ENCODE results near the gene SERPINI1.

The SERPINI1 gene

DNA sequence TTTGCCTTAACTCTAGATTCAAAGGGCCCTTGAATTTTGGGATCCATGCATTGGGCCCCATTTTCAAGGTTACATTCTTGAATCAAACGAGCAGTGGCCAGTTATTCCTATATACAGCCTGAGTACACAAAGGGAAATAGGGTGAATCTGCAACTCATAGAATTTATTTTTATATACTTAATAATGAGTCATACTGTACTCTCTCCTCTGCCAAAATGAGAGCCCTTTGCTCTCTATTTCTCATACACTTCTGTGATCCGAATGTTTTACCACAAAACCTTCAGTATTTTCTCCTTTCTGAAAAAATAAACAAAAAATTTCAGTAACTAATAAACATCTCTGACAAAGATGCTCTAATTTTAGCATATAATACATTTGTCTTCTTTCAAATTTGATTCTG is 116.7 kb downstream of the SERPINI1 start:
- no peak for DNase-seq

DNA sequence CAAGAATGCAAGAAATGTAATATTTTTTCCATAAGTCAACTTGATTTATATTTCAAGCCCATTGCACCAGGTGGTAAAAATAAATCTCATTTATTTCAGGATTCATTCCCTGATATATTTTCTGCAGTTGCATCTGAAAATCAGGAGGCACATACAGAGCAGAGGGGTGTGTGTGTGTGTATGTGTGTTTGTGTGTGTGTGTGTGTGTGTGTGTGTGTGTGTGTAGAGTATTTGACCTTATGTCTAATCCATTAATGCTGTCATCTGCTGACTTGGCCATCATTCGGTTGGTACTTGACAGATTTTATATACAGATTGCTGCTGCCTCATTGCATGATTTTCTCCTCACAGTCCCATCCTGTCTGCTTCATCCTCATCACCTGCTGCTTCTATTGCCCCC is 118.5 kb downstream of the SERPINI1 start:
- no peak for DNase-seq

DNA sequence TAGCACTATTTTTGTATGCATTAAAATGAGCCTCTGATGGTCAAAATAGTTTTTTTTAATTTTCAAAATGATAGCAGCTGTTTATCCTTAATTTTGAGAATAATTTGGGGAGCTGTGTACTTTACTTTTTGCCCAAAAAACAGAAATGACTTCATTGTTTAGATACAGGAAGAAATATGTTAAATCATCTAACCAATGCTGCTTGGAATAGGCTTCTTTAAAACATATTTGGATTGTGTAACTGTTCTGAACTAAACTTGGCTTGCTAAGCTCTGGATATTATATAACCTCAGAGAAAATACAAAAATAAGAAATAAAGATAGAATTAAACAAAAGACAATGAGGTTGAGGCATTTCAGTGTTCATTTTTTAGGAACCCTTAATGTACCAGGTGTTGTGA is 119.3 kb downstream of the SERPINI1 start:
- DNase-seq = no peak

DNA sequence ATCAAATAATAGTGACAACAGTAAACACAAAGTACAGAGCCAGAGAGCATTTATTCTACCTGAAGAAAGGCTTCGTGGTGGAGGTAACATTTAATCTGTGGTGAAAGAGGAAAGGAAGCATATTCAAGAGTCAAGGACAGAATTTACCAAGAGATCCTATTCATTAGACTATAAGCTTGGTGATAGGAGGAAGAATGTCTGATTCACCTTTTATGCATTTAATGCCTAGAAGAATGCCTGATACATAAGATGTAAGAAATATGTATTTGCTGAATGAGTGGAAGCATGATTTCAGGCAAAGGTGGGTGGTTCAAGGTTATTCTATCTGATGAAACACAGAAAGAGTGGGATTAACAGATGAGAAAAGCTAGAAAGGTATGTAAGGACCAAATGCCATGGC is 119.8 kb downstream of the SERPINI1 start:
- no peak for DNase-seq

DNA sequence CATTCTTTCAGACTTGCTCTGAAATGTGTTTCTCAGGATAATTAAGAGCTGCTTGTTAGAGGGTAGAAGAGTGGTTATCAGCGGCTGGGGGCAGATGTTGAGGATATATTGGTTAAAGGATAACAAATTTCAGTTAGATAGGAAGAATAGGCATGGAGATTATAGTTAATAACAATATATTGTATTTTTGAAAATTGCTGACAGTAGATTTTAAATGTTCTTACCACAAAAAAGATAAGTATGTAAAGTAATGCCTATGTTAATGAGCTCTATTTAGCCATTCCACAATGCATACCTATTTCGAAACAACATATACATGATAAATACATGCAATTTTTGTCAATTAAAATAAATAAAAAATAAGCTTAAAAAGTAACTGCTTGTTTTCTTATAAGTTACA is 123.3 kb downstream of the SERPINI1 start:
- DNase-seq = no peak

DNA sequence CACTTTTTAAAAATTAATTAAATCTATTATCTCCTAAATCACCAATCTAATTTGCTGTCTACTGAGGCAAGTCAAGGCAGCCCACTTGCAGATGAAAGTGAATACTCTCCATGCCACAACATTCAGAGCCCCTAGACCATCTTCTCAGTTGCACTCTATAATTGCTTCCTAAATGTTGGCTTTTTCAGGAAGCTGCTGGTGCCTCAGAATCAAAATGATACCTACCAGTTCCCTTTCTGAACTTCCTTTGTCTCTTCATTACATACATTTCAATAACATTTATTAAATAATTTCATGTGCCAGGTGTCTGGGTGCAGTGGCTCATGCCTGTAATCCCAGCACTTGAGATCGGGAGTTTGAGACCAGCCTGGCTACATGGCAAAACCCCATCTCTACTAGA is 124.1 kb downstream of the SERPINI1 start:
- no peak for DNase-seq

DNA sequence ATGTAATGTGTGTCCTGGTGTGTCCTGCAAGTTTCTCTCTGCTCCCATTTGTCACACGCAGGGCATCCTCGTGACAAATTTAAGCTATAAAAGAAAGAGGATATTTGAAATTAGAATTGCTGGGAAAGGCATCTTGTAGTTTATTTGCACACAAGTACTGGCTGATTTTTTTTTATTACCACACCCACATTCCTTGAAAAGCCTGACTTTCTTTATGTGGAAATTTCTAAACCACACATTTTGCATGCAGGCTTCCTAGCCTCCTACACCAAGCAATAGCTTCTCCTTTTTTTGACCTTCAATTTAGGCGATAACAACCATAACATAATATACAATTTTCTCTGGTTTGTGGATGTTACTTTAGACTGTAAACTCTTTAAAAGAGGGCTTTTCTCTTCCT is 126.1 kb downstream of the SERPINI1 start:
- DNase-seq = no peak

DNA sequence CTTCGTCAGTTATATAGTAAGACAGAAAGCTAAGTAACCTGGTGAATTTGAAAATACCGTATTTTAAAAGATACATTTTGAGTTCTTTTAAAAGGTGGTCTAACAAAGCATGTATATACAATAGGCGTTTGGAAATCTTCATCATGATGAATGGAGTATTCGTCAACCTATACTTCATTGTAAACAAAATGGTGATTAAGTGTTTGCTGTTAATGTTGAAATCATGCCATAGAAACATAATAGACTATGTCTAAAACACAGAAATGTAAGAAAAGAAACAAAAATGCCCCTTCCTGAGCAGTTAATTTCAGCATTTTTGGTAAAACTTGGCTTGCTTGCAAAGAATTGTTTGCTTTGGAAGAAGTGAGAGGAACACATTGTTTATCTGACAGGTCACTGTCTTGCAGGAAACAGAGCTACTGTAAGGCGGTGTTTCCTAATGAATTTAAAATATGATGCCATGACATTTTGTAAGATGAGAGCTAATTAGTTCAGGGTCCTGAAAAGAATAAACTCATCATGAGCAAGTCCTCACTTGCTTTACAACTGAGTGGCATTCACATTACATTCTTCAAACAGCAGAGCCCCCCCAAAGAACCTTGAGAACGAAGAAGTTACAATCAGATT is 126.7 kb downstream of the SERPINI1 start:
- DNase-seq = no peak

DNA sequence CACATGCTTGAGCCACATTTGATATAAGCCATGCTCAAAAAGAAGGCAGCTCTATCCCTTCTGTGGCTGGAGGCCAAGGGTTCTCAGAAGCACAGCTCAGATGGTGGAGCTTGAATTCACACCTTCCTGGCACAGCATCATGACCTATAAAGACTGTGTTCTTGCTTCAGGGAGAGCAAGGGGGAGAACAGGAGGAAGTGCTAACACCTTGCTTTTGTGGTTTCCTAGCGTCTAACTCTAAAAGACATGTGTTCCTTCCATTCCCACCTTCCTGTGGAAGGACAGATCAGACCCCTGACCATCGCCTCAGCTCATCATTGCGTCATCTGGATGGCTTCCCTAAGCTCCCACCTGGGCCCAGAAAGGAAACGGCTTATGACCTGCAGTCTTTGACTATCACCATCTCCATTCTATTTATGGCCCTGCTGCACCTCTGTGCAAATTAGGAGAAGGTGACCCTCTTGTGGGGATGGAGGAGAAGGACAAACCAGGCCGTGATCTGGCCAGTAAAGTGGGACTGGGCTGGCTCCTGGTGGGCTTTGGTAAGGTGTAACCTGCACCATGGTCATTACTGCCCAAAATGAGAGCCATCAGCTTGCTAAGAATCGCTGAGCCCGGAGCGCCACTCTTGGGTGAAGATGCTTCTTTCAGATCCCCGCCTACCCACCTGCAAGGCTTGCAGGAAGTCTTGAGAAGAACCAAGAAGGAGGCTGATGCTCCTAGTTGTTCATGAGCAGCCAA is 128.5 kb downstream of the SERPINI1 start:
- DNase-seq = no peak

DNA sequence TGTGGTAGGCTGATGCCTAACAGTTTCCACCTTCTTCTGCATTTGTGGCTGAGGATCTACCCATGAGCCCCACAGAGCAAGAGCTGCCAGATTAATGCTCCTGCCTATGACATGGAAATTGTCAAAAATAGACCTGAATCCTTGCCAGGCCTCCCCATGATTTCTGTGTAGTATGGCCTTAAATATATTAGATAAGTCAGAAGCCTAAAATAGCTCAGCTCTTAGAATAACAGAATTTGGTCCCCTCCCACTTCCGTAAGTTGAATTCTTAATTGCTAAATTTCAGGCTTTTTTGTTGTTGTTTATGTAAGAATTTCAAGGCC is 129.0 kb downstream of the SERPINI1 start:
- DNase-seq = no peak

DNA sequence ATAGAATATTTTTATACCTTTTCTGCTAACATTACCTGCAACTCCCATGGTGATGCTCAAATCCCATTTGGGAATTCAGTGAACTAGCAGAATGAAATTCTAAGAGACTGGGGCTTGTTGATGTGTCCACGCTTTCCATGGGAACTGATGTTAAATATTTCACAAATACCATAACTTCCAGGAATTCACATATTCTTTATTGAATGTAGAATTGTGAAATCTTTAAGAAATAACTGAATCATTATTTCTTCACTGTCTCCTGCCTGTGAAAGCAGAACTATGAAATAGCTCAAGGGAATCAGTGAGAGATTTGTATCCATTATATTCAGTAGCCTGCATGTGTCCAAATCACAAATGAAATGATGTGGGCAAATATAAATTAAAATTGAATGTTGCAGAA is 130.8 kb downstream of the SERPINI1 start:
- DNase-seq = no peak

DNA sequence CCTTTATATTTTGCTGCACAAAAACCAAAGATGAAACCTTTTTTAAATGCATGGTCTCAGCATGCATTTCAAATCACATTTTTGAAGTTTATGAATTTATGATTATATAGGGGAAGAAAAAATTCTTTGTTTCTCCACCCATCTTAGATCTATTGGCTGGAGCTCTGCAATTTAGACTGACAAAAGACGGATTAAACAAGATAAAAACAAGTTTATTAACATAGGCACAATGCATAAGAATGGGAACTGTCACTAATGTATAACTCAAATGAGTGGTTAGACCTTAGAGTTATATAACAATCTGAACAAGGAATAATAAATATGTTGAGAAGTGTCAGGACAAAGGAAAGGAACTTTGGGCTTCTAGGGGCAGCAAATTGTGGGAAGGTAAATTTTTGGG is 132.5 kb downstream of the SERPINI1 start:
- DNase-seq = no peak

DNA sequence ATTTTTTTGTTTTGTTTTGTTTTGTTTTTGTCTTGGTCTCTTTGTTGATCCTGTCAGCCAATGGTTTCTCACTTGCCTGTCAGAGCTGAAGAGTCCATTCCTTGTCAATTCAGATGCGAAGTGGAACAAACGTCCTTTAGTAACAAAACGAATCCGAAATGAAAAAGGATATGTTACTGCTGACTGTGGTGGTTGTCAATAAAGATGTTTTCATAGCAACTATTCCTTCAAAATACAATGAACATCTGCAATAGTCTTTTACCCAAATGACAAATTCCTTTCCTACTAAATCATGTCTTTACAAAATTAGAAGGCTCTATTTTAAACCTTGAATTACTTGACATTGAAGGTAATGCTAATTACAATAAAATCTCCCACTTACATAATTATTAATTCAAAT is 134.7 kb downstream of the SERPINI1 start:
- DNase-seq = no peak

DNA sequence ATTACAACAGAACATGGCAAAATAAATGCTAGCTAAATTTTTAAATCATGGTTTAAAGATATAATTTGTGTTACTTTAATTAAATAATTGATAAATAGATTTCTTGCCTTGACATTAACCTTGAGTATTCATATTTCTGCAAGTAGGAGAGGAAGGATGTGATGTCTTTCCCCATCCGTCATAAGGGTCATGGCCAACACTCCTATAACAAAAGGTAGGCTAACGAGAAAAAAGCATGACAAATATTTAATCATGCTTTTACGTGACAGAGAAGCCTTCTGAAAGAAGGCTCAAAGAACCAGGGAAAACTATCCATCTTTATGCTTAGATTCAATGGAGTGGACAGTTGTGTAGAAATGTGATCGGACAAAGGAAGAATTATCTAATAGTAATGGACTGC is 135.2 kb downstream of the SERPINI1 start:
- no peak for DNase-seq

DNA sequence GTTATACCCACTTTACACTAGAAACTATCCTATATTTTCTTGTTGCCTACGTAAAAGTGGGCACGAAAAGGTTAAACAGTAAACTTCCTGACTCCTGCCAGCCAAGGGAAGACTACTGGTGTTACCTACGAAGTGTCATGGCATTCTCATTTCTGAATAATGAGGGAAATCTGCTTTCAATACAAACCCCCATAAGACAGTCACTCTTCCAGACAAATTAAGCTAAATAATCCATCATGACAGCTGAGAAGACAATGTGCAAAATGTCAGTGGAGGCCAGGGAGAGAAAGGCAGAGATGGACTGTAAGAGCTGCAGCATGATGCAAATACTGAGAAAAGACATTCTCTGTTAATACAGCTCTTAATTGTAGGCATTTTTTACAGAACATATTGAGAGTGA is 136.5 kb downstream of the SERPINI1 start:
- DNase-seq = no peak

DNA sequence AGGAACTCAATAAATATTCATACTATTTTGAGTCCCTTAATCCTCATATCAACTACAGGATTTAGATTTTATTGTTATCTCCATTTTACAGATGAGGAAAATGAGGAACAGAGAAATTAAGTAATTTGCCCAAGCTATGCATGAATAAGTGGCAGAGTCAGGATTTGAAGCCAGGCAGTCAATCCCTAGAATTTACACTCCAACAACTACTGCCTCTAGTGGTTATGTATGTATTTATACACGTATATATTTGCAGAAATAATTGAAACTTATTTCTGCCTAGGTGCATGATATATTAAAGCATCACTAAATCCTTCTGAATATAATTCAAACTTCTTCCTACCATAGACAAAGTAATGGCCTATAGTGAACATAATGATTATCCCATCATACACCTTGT is 137.4 kb downstream of the SERPINI1 start:
- no peak for DNase-seq

DNA sequence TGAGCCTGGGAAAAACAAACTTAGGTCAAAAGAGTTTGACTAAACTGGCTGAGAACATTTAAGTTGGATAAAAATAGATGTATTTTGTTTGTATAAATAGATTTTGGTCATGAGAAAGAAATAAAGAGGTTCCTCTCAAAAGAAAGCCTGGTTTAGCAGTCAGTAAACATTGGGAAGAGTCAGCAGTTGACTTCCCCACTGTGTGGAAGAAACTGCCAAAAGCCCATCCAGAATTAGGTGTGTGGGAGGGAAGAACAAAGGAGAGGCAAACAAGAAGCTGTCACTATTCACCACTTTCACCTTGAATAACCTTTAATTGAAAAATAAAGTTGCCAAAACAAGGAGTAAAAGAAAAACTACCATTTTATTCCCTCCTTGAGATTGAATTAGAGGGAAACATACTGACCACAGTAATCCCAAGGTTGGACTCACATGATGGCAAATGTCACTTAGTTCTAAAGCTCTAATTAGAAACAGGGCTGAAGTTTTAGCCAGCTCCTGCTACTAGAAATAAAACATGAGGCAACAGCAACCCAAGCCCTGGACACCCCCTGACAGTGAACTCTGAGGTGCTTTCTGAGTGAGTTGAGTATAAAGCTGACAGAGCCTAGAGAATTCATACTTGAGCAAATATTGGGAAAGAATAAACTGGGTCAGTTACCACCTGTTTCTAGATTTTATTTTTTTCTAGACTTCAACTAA is 139.3 kb downstream of the SERPINI1 start:
- DNase-seq = no peak

Data from femur (tissue), 1 donor.